WTC11 (cell line): ENCODE measurements around the gene FBRSL1. TPM values are rescaled to one million over a fixed set of nuclear protein-coding genes. Genes with fewer than 3 reads are reported as not detected.

Experiments used
- ATAC-seq: fragments of 200-7000 bp; cut with Tn5 transposase; 2 replicates; pipeline ENCODE4 v1.10.0; 2021; ENCODE audit warnings: mild to moderate bottlenecking, moderate library complexity
- CTCF ChIA-PET: fragments of 300-600 bp; sonication (Branson Sonifier 250); formaldehyde crosslinking; loops from one replicate; lab custom pipeline; 2021; ENCODE audit warnings: antibody characterized with exemption; lab: Charles Lee
- POLR2A ChIA-PET: fragments of 350-600 bp; sonication (Branson Sonifier 250); formaldehyde crosslinking; loops from one replicate; lab custom pipeline; 2021; ENCODE audit warnings: antibody characterized with exemption; lab: Charles Lee
- DNase-seq: peaks from one replicate; pipeline ENCODE4 v3.0.0; 2021; ENCODE audit warnings: low spot score
- H3K27ac Mint-ChIP-seq: 2 replicates; pipeline ENCODE4 v1.8.0; 2021; ENCODE audit warnings: mixed read lengths
- H3K27me3 Mint-ChIP-seq: 2 replicates; pipeline ENCODE4 v1.8.0; 2021; ENCODE audit warnings: low read depth, mild to moderate bottlenecking, moderate library complexity, mixed read lengths
- H3K36me3 Mint-ChIP-seq: 2 replicates; pipeline ENCODE4 v1.8.0; 2021; ENCODE audit warnings: mixed read lengths
- H3K4me1 Mint-ChIP-seq: 2 replicates; pipeline ENCODE4 v1.8.0; 2022; ENCODE audit warnings: mixed read lengths
- H3K4me3 Mint-ChIP-seq: 2 replicates; pipeline ENCODE4 v1.8.0; 2021; ENCODE audit warnings: mild to moderate bottlenecking, moderate library complexity, mixed read lengths
- H3K9me3 Mint-ChIP-seq: 2 replicates; pipeline ENCODE4 v1.8.0; 2021; ENCODE audit warnings: mixed read lengths
- ATF1 ChIP-seq: sonication (generic); formaldehyde crosslinking; IDR thresholded peaks from 2 replicates; pipeline ENCODE4 v1.8.1; 2023; ENCODE audit warnings: mild to moderate bottlenecking, moderate library complexity, missing genetic modification reagents
- CREM ChIP-seq: sonication (generic); formaldehyde crosslinking; IDR thresholded peaks from 2 replicates; pipeline ENCODE4 v1.8.1; 2022; ENCODE audit warnings: mild to moderate bottlenecking, missing genetic modification reagents, moderate library complexity
- GRHL2 ChIP-seq: fragments of 250-450 bp; sonication (Bioruptor Pico); IDR thresholded peaks from 2 replicates; pipeline ENCODE4 v1.8.0; 2022; ENCODE audit warnings: mild to moderate bottlenecking, moderate library complexity; ENCODE audit not compliant: insufficient replicate concordance, severe bottlenecking
- GTF2I ChIP-seq: fragments of 250-450 bp; sonication (Bioruptor Pico); conservative IDR thresholded peaks from 2 replicates; pipeline ENCODE4 v1.4.0; 2021; ENCODE audit warnings: mild to moderate bottlenecking
- MXD4 ChIP-seq: fragments of 250-450 bp; sonication (Bioruptor Pico); IDR thresholded peaks from 2 replicates; pipeline ENCODE4 v1.8.0; 2021; ENCODE audit warnings: mild to moderate bottlenecking, moderate library complexity, borderline replicate concordance
- NFYB ChIP-seq: sonication (generic); formaldehyde crosslinking; conservative IDR thresholded peaks from 2 replicates; pipeline ENCODE4 v1.8.0; 2022; ENCODE audit warnings: low read depth, missing genetic modification reagents
- NR1H2 ChIP-seq: sonication (generic); formaldehyde crosslinking; IDR thresholded peaks from 2 replicates; pipeline ENCODE4 v1.9.0; 2021; ENCODE audit warnings: mild to moderate bottlenecking, moderate library complexity, missing genetic modification reagents
- NR3C1 ChIP-seq: sonication (generic); formaldehyde crosslinking; conservative IDR thresholded peaks from 2 replicates; pipeline ENCODE4 v1.8.1; 2023; ENCODE audit warnings: low read depth, mild to moderate bottlenecking, missing genetic modification reagents
- RELA ChIP-seq: sonication (generic); formaldehyde crosslinking; IDR thresholded peaks from 2 replicates; pipeline ENCODE4 v1.8.1; 2022; ENCODE audit warnings: missing genetic modification reagents, mild to moderate bottlenecking, borderline replicate concordance
- RORB ChIP-seq: fragments of 250-450 bp; sonication (Bioruptor Pico); IDR thresholded peaks from 2 replicates; pipeline ENCODE4 v1.9.0; 2021; ENCODE audit warnings: mild to moderate bottlenecking
- SMAD3 ChIP-seq: sonication (generic); formaldehyde crosslinking; IDR thresholded peaks from 2 replicates; pipeline ENCODE4 v1.8.0; 2022; ENCODE audit warnings: missing genetic modification reagents, mild to moderate bottlenecking, borderline replicate concordance
- TEAD1 ChIP-seq: sonication (generic); formaldehyde crosslinking; IDR thresholded peaks from 2 replicates; pipeline ENCODE4 v1.8.0; 2022; ENCODE audit warnings: mild to moderate bottlenecking, missing genetic modification reagents
- ZBTB21 ChIP-seq: sonication (generic); formaldehyde crosslinking; IDR thresholded peaks from 2 replicates; pipeline ENCODE4 v1.8.1; 2023; ENCODE audit warnings: mild to moderate bottlenecking, missing genetic modification reagents, borderline replicate concordance
- ZNF138 ChIP-seq: sonication (generic); formaldehyde crosslinking; conservative IDR thresholded peaks from 2 replicates; pipeline ENCODE4 v1.8.1; 2022; ENCODE audit warnings: mild to moderate bottlenecking, moderate library complexity, missing genetic modification reagents
- ZNF317 ChIP-seq: sonication (generic); formaldehyde crosslinking; IDR thresholded peaks from 2 replicates; pipeline ENCODE4 v1.8.1; 2023; ENCODE audit warnings: low read depth, mild to moderate bottlenecking, moderate library complexity, missing genetic modification reagents, borderline replicate concordance
- ZNF416 ChIP-seq: fragments of 250-450 bp; sonication (Bioruptor Pico); IDR thresholded peaks from 2 replicates; pipeline ENCODE4 v1.9.0; 2021; ENCODE audit warnings: mild to moderate bottlenecking, inconsistent platforms
- total RNA-seq: library from RNA; stranded (reverse); gene quantifications from 3 replicates; pipeline ENCODE4 v1.2.3, GENCODE V29; 2021
- TF ChIP-seq, protein P1 (sequence below): fragments of 250-450 bp; sonication (Bioruptor Pico); IDR thresholded peaks from 2 replicates; pipeline ENCODE4 v2.1.2; 2022; ENCODE audit warnings: mild to moderate bottlenecking, moderate library complexity
- TF ChIP-seq, protein P2 (sequence below): sonication (generic); formaldehyde crosslinking; IDR thresholded peaks from 2 replicates; pipeline ENCODE4 v1.8.0; 2022; ENCODE audit warnings: mild to moderate bottlenecking, missing genetic modification reagents
- TF ChIP-seq, protein P3 (sequence below): sonication (generic); formaldehyde crosslinking; IDR thresholded peaks from 2 replicates; pipeline ENCODE4 v1.8.0; 2022; ENCODE audit warnings: mild to moderate bottlenecking, missing genetic modification reagents
- TF ChIP-seq, protein P4 (sequence below): fragments of 250-450 bp; sonication (Bioruptor Pico); IDR thresholded peaks from 2 replicates; pipeline ENCODE4 v1.9.0; 2021; ENCODE audit warnings: mild to moderate bottlenecking
- TF ChIP-seq, protein P5 (sequence below): sonication (generic); formaldehyde crosslinking; conservative IDR thresholded peaks from 2 replicates; pipeline ENCODE4 v1.8.1; 2023; ENCODE audit warnings: mild to moderate bottlenecking, low read depth, missing genetic modification reagents, moderate library complexity
- TF ChIP-seq, protein P6 (sequence below): fragments of 200-600 bp; IDR thresholded peaks from 2 replicates; pipeline ENCODE4 v1.8.0; 2022; ENCODE audit warnings: antibody characterized with exemption

FBRSL1 gene
- total RNA-seq, 1 experiment from 2014 or later = 129 TPM

DNA sequence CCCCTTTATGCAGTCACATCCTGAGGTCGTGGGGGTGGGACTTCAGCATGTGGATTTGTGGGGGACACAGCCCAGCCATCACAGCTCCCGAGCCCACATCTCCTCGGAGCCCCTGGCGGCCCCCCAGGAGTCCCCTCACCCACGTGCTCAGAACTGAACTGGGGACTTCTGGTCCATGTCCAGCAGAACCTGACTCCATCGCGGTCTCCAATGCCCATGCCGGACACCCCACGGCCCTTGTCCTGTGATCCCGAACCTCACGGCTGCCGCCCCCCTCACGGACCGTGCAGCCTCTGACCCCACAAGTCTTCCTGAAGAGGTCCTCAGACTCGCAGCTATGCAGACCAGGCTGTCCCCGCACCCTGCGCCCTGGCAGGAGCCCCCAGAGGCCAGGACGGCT, 13.5 kb upstream of the FBRSL1 start:
- peaks cover 3% of the 10 kb centered on the region for H3K36me3 Mint-ChIP-seq
- peaks cover 62% of the 10 kb centered on the region for H3K27me3 Mint-ChIP-seq
- peaks cover 6% of the 10 kb centered on the region for H3K9me3 Mint-ChIP-seq
- H3K27ac Mint-ChIP-seq = no peak overlapping the region
- H3K4me1 Mint-ChIP-seq = no peaks in the 10 kb centered on the region
- no peak overlapping the region for H3K4me3 Mint-ChIP-seq
- DNase-seq (no peak), ATAC-seq (no peak)
- POLR2A ChIA-PET = no interaction called here
- CTCF ChIA-PET = interaction anchor here (1.6 kb wide), 1 partner anchor 63 kb away, joined by 5 read pairs; no protein-coding TSS in a partner anchor
- TF ChIP-seq, protein P1, sequence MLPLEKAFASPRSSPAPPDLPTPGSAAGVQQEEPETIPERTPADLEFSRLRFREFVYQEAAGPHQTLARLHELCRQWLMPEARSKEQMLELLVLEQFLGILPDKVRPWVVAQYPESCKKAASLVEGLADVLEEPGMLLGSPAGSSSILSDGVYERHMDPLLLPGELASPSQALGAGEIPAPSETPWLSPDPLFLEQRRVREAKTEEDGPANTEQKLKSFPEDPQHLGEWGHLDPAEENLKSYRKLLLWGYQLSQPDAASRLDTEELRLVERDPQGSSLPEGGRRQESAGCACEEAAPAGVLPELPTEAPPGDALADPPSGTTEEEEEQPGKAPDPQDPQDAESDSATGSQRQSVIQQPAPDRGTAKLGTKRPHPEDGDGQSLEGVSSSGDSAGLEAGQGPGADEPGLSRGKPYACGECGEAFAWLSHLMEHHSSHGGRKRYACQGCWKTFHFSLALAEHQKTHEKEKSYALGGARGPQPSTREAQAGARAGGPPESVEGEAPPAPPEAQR (CRISPR knock-in tag) = no peak
- TF ChIP-seq, protein P2, sequence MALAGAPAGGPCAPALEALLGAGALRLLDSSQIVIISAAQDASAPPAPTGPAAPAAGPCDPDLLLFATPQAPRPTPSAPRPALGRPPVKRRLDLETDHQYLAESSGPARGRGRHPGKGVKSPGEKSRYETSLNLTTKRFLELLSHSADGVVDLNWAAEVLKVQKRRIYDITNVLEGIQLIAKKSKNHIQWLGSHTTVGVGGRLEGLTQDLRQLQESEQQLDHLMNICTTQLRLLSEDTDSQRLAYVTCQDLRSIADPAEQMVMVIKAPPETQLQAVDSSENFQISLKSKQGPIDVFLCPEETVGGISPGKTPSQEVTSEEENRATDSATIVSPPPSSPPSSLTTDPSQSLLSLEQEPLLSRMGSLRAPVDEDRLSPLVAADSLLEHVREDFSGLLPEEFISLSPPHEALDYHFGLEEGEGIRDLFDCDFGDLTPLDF = no peak
- TF ChIP-seq SMAD3 (CRISPR knock-in tag) (no peak), GTF2I (no peak), ATF1 (CRISPR knock-in tag) (no peak), TEAD1 (no peak), NFYB (CRISPR knock-in tag) (no peak), RORB (CRISPR knock-in tag) (no peak), ZNF317 (CRISPR knock-in tag) (no peak), ZNF138 (CRISPR knock-in tag) (no peak), MXD4 (CRISPR knock-in tag) (no peak), NR1H2 (no peak), CREM (no peak), ZNF416 (CRISPR knock-in tag) (no peak)
- TF ChIP-seq, protein P3, sequence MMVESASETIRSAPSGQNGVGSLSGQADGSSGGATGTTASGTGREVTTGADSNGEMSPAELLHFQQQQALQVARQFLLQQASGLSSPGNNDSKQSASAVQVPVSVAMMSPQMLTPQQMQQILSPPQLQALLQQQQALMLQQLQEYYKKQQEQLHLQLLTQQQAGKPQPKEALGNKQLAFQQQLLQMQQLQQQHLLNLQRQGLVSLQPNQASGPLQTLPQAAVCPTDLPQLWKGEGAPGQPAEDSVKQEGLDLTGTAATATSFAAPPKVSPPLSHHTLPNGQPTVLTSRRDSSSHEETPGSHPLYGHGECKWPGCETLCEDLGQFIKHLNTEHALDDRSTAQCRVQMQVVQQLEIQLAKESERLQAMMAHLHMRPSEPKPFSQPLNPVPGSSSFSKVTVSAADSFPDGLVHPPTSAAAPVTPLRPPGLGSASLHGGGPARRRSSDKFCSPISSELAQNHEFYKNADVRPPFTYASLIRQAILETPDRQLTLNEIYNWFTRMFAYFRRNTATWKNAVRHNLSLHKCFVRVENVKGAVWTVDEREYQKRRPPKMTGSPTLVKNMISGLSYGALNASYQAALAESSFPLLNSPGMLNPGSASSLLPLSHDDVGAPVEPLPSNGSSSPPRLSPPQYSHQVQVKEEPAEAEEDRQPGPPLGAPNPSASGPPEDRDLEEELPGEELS (CRISPR knock-in tag) = no peak

DNA sequence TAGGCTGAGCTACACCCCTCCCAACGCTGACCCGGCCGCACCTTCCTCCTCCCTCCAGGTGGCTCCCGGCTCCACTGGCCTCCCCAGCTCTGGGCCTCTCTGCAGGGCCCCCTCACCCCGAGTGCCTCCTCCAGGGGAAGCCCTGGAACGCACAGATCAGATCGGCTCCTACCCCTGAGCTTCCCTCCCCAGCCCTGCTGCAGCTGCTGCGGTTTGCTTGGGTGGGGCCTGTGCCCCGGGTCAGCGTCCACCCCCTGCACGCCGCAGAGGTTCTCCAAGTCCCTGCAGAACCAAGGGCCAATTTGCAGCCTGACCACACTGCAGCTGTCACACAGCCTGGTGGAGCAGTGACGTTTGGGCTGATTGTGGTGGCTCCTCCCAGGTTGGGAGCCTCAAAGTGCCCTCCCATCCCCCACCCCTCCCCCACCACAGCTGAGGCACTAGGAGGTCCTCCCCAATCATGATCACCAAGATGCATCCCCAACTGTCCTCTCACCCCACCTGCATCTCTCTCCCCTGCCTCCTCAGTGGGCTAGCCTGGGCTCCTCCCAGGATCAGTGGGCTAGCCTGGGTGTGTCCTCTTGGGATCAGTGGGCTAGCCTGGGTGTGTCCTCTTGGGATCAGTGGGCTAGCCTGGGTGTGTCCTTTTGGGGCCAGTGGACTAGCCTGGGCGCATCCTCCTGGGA, 12.8 kb upstream of the FBRSL1 start:
- no peak overlapping the region for H3K27ac Mint-ChIP-seq
- peaks cover 3% of the 10 kb centered on the region for H3K9me3 Mint-ChIP-seq
- no peaks in the 10 kb centered on the region for H3K4me1 Mint-ChIP-seq
- H3K27me3 Mint-ChIP-seq = peaks cover 62% of the 10 kb centered on the region
- DNase-seq (no peak), ATAC-seq (no peak)
- no peak overlapping the region for H3K4me3 Mint-ChIP-seq
- POLR2A ChIA-PET = no interaction called here
- CTCF ChIA-PET = interaction anchor here (1.6 kb wide), 1 partner anchor 63 kb away, joined by 5 read pairs; no protein-coding TSS in a partner anchor
- H3K36me3 Mint-ChIP-seq = peaks cover 3% of the 10 kb centered on the region
- TF ChIP-seq ZBTB21 (CRISPR knock-in tag) = no peak
- TF ChIP-seq GRHL2 (CRISPR knock-in tag) = no peak
- TF ChIP-seq, protein P4, sequence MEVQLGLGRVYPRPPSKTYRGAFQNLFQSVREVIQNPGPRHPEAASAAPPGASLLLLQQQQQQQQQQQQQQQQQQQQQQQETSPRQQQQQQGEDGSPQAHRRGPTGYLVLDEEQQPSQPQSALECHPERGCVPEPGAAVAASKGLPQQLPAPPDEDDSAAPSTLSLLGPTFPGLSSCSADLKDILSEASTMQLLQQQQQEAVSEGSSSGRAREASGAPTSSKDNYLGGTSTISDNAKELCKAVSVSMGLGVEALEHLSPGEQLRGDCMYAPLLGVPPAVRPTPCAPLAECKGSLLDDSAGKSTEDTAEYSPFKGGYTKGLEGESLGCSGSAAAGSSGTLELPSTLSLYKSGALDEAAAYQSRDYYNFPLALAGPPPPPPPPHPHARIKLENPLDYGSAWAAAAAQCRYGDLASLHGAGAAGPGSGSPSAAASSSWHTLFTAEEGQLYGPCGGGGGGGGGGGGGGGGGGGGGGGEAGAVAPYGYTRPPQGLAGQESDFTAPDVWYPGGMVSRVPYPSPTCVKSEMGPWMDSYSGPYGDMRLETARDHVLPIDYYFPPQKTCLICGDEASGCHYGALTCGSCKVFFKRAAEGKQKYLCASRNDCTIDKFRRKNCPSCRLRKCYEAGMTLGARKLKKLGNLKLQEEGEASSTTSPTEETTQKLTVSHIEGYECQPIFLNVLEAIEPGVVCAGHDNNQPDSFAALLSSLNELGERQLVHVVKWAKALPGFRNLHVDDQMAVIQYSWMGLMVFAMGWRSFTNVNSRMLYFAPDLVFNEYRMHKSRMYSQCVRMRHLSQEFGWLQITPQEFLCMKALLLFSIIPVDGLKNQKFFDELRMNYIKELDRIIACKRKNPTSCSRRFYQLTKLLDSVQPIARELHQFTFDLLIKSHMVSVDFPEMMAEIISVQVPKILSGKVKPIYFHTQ (CRISPR knock-in tag) = no peak
- TF ChIP-seq, protein P5, sequence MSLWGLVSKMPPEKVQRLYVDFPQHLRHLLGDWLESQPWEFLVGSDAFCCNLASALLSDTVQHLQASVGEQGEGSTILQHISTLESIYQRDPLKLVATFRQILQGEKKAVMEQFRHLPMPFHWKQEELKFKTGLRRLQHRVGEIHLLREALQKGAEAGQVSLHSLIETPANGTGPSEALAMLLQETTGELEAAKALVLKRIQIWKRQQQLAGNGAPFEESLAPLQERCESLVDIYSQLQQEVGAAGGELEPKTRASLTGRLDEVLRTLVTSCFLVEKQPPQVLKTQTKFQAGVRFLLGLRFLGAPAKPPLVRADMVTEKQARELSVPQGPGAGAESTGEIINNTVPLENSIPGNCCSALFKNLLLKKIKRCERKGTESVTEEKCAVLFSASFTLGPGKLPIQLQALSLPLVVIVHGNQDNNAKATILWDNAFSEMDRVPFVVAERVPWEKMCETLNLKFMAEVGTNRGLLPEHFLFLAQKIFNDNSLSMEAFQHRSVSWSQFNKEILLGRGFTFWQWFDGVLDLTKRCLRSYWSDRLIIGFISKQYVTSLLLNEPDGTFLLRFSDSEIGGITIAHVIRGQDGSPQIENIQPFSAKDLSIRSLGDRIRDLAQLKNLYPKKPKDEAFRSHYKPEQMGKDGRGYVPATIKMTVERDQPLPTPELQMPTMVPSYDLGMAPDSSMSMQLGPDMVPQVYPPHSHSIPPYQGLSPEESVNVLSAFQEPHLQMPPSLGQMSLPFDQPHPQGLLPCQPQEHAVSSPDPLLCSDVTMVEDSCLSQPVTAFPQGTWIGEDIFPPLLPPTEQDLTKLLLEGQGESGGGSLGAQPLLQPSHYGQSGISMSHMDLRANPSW (CRISPR knock-in tag) = no peak
- TF ChIP-seq, protein P6, sequence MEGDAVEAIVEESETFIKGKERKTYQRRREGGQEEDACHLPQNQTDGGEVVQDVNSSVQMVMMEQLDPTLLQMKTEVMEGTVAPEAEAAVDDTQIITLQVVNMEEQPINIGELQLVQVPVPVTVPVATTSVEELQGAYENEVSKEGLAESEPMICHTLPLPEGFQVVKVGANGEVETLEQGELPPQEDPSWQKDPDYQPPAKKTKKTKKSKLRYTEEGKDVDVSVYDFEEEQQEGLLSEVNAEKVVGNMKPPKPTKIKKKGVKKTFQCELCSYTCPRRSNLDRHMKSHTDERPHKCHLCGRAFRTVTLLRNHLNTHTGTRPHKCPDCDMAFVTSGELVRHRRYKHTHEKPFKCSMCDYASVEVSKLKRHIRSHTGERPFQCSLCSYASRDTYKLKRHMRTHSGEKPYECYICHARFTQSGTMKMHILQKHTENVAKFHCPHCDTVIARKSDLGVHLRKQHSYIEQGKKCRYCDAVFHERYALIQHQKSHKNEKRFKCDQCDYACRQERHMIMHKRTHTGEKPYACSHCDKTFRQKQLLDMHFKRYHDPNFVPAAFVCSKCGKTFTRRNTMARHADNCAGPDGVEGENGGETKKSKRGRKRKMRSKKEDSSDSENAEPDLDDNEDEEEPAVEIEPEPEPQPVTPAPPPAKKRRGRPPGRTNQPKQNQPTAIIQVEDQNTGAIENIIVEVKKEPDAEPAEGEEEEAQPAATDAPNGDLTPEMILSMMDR = no peak
- TF ChIP-seq NR3C1 (CRISPR knock-in tag) = no peak
- no peak for TF ChIP-seq RELA
